SU-DHL-6 (cell line): Measurements from ENCODE around the gene NTRK1.

Source experiments
- EZH2phosphoT487 ChIP-seq: fragments of 200-600 bp; sonication (generic), shearing (Covaris generic); conservative IDR thresholded peaks from 2 replicates; pipeline ENCODE4 v1.6.1; 2018; ENCODE audit warnings: mild to moderate bottlenecking, antibody characterized with exemption, low read length, moderate library complexity, mixed read lengths
- TF ChIP-seq, protein P1 (sequence below): fragments of 200-600 bp; sonication (generic); IDR thresholded peaks from one replicate; pipeline ENCODE4 v1.5.1; 2017; ENCODE audit warnings: antibody characterized with exemption, mild to moderate bottlenecking, low read length, moderate library complexity; ENCODE audit not compliant: insufficient read depth, poor library complexity, severe bottlenecking

GRCh38 chr1:156908541-156908940 lies 47.9 kb downstream of the NTRK1 start:
- TF ChIP-seq, protein P1, sequence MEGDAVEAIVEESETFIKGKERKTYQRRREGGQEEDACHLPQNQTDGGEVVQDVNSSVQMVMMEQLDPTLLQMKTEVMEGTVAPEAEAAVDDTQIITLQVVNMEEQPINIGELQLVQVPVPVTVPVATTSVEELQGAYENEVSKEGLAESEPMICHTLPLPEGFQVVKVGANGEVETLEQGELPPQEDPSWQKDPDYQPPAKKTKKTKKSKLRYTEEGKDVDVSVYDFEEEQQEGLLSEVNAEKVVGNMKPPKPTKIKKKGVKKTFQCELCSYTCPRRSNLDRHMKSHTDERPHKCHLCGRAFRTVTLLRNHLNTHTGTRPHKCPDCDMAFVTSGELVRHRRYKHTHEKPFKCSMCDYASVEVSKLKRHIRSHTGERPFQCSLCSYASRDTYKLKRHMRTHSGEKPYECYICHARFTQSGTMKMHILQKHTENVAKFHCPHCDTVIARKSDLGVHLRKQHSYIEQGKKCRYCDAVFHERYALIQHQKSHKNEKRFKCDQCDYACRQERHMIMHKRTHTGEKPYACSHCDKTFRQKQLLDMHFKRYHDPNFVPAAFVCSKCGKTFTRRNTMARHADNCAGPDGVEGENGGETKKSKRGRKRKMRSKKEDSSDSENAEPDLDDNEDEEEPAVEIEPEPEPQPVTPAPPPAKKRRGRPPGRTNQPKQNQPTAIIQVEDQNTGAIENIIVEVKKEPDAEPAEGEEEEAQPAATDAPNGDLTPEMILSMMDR: no peak
- TF ChIP-seq EZH2phosphoT487: no peak
